C4-2B (cell line): ENCODE results near the gene MRPL27.

ENCODE experiments used
- CTCF ChIP-seq: fragments of 450-650 bp; conservative IDR thresholded peaks from 2 replicates; pipeline ENCODE4 v1.5.1; 2017; ENCODE audit warnings: mild to moderate bottlenecking
- ZFX ChIP-seq: fragments of 450-650 bp; IDR thresholded peaks from 2 replicates; pipeline ENCODE4 v1.6.1; 2017

DNA sequence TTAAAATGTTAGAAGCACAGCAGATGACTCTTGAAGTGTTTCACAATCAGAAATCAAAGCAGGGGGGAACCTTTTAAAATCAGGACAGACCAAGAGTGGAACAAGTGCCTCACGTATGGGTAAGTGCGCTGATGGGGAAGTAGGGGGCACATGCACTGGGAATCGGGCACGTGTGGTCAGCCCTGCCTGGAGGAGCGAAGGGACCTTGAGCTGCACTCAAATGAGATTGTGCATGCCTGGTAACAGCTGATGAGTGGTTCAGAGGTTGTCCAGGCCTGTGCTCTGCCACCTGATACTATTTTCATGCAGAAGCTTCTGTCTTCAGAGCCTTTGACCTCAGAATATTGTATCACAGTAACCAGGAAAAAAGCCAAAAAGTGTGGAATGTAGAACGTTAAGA is 40.8 kb downstream of the MRPL27 start:
- TF ChIP-seq CTCF (no peak), ZFX (no peak)
